ENCODE measurements around the gene SKP2. TPM values are rescaled to one million over a fixed set of nuclear protein-coding genes. Genes with fewer than 3 reads are reported as not detected.

Gene SKP2
- total and polyA plus RNA-seq, 12 donors, result 2.9 to 52.1 (median 13.7) TPM

GRCh38 chr5:36199620-36200019 is 47.7 kb downstream of the SKP2 start:
- intact Hi-C loops (cut with DNase I), result no loop called here
- H3K36me3 ChIP-seq (replicated peaks in 1 of 2), result peaks cover 0 to 30% of the 10 kb centered on the region in 2 donors
- WGBS, 4 donors, result 69 to 81% (median 75%) methylated on average over 2 of the region's 2 CpGs

GRCh38 chr5:36200513-36200912 is 48.6 kb downstream of the SKP2 start:
- Histone ChIP-seq H3K27me3 (no peaks in the 10 kb centered on the region), H3K9me3 (replicated peaks in 1 of 3) (no peaks in the 10 kb centered on the region), H3K4me1 (replicated peaks in 1 of 2) (no peaks in the 10 kb centered on the region), H3K4me3 (no peak overlapping the region), H3K27ac (no peak overlapping the region), H3K36me3 (replicated peaks in 1 of 2) (peaks cover 0 to 22% of the 10 kb centered on the region in 2 donors)
- intact Hi-C loops (cut with DNase I), result no loop called here
- no peak for TF ChIP-seq POLR2A (IDR thresholded peaks at IDR 0.05)
- no peak for TF ChIP-seq CTCF (IDR thresholded peaks at IDR 0.05)
- 87 to 94% (median 91%) methylated on average over 4 of the region's 4 CpGs for WGBS, 4 donors
- DNase-seq, result no peak

More at GRCh38 chr5:36199620-36200019, 47.7 kb downstream of the SKP2 start:
- Histone ChIP-seq H3K27me3 (no peaks in the 10 kb centered on the region), H3K9me3 (replicated peaks in 1 of 3) (no peaks in the 10 kb centered on the region), H3K4me1 (replicated peaks in 1 of 2) (no peaks in the 10 kb centered on the region), H3K27ac (no peak overlapping the region), H3K4me3 (no peak overlapping the region)
- TF ChIP-seq CTCF (IDR thresholded peaks at IDR 0.05) (no peak), POLR2A (IDR thresholded peaks at IDR 0.05) (no peak)
- no peak for DNase-seq

GRCh38 chr5:36202521-36202961 is 50.6 kb downstream of the SKP2 start:
- Histone ChIP-seq H3K27ac (peak overlapping the region in 1 of 5 donors; percentile 11), H3K36me3 (replicated peaks in 1 of 2) (peaks cover 0 to 12% of the 10 kb centered on the region in 2 donors), H3K4me3 (no peak overlapping the region), H3K27me3 (no peaks in the 10 kb centered on the region), H3K9me3 (replicated peaks in 1 of 3) (no peaks in the 10 kb centered on the region), H3K4me1 (replicated peaks in 1 of 2) (peaks cover 0 to 7% of the 10 kb centered on the region in 2 donors)
- DNase-seq, result no peak
- TF ChIP-seq CTCF (IDR thresholded peaks at IDR 0.05) (no peak), POLR2A (IDR thresholded peaks at IDR 0.05) (no peak)
- WGBS, 4 donors, result 77 to 90% (median 83%) methylated on average over 3 of the region's 3 CpGs
- intact Hi-C loops (cut with DNase I), result no loop called here

GRCh38 chr5:36205329-36205728 is 53.4 kb downstream of the SKP2 start:
- 64 to 89% (median 83%) methylated on average over 2 of the region's 2 CpGs for WGBS, 4 donors
- Histone ChIP-seq H3K36me3 (replicated peaks in 1 of 2) (peaks cover 0 to 6% of the 10 kb centered on the region in 2 donors), H3K27ac (no peak overlapping the region), H3K4me3 (no peak overlapping the region), H3K27me3 (no peaks in the 10 kb centered on the region), H3K4me1 (replicated peaks in 1 of 2) (peaks cover 0 to 7% of the 10 kb centered on the region in 2 donors), H3K9me3 (replicated peaks in 1 of 3) (no peaks in the 10 kb centered on the region)
- intact Hi-C loops (cut with DNase I), result no loop called here
- TF ChIP-seq POLR2A (IDR thresholded peaks at IDR 0.05), result no peak
- TF ChIP-seq CTCF (IDR thresholded peaks at IDR 0.05), result no peak
- no peak for DNase-seq

All from adrenal gland (tissue), 12 donors.